Dermis microvascular lymphatic vessel endothelial cell (primary cell): Measurements from ENCODE around the gene ECHDC1. TPM values are rescaled to one million over a fixed set of nuclear protein-coding genes. Genes with fewer than 3 reads are reported as not detected.
"Not testable (repeated sequence)": the region's sequence is repeated elsewhere in the genome, so short reads cannot be mapped to it uniquely, and the experiment has no call there.

Source experiments
- DNase-seq, 2 donors: peaks; one replicate each; pipeline versions ENCODE4 v3.0.0 to v3.0.0-alpha.2; 2010; ENCODE audit warnings: low read depth in 2 of 2
- total RNA-seq: library from RNA; depleted of rRNA; stranded (reverse); fragments of >200 nt; gene quantifications from 2 replicates; pipeline ENCODE4 v1.2.1, GENCODE V29; 2014

ECHDC1 gene, protein sequence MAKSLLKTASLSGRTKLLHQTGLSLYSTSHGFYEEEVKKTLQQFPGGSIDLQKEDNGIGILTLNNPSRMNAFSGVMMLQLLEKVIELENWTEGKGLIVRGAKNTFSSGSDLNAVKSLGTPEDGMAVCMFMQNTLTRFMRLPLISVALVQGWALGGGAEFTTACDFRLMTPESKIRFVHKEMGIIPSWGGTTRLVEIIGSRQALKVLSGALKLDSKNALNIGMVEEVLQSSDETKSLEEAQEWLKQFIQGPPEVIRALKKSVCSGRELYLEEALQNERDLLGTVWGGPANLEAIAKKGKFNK
- 39.3 and 46.3 TPM in 2 replicates for total RNA-seq

DNA sequence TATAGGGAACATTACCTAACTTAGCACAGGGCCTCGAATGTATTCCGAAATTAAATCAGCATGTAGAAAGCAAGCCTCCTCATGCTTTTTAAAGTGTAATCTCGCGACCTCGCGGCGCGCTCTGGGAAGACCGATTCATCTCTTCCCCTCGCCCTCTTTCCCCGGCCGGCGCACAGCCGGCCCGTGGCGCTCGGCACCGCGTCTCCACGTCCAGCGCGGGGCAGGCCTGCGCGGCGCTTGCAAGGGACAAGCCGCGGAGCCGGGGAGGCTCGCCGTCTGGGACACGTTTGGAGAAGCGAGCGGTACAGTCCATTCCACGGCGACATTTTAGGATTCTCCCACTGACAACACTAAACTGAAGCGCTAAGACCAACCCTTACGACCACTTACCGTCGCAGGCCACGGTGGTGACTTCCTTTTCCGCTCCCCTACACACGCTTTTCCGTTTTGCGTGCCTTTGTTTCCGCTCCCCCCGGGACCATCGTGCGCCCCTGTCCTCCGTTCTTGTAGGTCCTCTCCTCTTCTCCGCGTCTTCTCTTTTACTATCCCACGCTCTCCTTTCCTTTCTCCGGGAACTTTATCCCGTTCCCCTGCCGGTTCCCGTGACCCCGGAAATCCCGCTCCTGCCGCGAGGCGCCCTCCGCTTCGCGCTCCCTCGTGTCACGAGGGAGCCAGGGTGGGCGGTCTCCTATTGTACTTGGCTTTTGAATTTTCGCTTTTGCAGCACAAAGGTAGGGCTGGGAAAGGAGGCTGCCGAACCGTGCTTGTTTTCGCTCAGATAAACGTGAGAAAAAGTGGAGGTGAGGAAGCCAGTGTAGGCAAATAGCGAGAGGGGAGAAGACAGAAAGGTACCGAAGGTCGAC, at the start of gene ECHDC1:
Gene ECHDC1 (minus strand): TSS at position 664 of the 863 bp plus-strand sequence. CDS start 12,581 bp downstream, outside the sequence.
- DNase-seq, result peak; percentile 62 to 73

DNA sequence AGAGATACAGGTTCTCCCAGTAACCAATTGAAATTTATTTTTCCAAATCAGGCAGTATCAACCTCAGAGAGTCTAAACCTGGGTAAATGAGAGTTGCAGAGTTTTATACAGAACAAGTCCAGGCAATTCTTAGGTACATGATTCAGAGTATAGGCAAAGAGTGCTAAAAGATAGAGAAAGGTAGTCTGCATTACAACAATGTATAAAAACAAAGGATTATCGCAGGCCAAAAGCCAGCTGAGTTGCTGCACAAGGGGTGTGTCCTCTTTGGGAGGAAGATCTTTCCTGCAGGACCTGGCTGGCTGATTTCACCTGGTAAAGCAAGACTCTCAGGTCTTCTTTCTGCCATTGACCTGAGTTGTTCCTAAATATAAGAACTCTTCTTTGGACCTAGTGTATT, 48.9 kb upstream of the ECHDC1 start:
- DNase-seq, result no peak

DNA sequence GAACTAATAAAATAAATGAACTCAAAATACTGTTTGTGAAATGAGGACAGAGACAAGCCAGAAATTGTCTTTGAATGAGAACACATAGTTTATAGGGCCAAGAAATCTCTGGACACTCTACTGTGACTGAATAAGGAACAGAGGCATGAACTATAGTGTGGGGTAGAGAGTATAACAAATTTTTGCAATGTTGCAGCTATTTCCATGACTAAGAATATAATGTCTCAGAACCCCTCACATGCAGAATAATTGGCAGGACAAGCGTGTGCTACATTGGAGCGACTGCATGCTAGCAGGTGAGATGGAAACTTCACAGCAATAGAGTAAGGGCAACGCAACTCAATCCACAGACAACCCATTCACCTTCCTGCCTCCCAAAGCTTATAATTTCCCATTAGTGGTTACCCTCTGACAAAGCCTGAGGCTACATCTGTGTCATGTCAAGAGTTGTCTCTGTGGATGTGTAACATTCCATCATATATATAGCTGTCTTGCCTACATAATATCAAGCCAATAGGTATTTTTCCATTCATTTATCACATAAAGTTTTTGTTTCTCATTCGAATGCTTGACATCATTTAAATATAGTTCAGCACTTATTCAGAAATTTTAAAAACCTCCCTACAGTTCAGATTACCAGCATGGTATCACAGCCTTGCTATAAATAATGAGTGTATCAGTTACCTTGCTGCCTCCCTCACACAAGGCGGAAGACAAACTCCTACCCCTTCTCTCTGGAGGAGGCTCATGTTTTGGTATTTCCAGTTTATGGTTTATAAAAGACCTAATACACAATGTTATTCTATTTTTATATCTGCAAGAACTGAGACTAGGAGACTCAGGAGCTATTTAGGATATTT, 47.9 kb upstream of the ECHDC1 start:
- no peak for DNase-seq

DNA sequence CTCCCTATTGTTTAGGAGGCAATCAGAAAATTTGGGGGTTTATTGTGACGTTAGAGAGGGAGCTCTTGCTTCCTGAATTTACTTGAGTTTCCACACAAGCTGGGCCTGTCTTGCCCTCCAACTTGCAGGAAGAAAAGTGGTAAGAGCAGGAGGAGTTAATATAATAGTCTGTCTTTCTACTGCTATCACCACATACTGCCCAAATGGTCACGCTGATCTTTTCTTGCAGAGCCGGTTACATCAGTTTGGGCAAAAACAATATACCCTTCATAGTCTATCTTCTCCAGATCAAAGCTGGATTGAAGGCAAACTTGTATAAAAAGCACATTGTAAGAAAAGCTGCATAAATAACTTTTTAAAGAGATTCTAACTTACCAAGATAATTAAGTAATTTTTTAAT, 46.3 kb upstream of the ECHDC1 start:
- DNase-seq, result no peak

GRCh38 chr6:127385668-127386430, 42.4 kb upstream of the ECHDC1 start:
- no peak for DNase-seq

DNA sequence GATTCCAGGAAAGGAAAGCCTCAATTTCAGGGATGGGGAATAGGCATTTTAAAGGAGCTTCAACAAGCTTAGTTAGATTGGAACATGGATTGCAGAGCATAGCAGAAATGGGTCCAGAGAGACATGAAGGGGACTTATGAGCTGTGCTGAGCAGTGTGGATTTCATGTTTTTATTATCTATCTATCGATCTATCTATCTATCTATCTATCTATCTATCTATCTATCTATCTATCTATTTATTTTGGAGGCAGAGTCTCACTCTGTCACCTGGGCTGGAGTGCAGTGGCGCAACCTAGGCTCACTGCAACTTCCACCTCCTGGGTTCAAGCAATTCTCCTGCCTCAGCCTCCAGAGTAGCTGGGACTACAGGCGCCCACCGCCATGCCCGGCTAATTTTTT, 41.4 kb upstream of the ECHDC1 start:
- DNase-seq, result not testable (repeated sequence)

DNA sequence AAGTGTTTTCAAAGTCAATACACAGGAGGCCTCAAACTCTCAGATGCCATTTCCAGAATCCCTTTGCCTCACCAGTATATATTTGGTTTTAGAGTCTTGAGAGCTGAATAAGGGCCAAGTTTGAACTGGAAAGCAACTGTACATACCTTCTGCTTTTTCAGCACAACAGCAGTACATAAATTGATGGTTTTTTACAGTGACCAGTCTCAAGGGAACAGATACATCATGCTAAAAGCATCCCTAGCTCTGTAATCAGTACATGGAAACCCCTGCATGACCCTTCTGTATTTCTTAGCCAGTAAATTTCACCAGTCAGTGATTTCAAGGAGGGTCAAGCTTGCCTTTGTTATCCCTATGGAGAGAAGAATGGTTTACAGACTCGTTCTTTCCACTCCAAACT, 40.6 kb upstream of the ECHDC1 start:
- DNase-seq, result no peak

DNA sequence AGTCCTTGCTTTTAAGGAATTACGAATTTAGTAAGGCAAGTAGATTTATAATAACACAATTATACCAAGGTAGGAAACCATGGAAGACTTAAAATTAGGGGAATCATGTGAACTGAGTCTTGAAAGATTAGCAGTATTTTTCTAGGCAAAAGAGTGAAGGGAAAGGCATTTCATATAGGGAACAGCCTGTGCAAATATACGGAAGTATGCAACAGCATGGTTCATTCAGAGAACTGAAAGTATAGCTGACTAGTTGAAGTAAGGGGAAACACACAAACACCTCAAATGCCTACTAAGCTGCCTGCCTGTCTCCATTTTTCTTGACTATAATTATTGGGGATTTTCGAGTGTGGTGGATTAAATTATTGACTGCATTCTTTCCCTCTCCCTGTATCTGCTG, 39.0 kb upstream of the ECHDC1 start:
- DNase-seq, result no peak

DNA sequence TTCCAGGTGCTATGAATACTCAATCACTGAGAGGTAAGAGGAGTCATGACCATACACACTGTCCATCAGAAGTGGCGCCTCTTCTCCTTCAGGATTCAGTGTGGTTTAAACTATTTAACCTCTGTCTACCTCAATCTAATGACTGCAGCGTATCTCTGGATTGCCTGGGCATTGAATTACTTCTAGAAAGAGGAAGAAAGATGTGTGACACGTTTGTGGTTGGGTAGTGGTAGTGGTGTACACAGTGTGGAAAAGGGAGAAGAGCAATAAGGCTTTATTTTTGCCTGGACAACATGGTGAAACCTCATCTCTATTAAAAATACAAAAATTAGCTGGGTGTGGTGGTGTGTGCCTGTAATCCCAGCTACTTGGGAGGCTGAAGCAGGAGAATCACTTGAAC, 38.0 kb upstream of the ECHDC1 start:
- DNase-seq, result no peak

- DNase-seq, result no peak
Measured at GRCh38 chr6:127376685-127377084, 33.3 kb upstream of the ECHDC1 start.

- no peak for DNase-seq
Measured at GRCh38 chr6:127367023-127367375, 23.6 kb upstream of the ECHDC1 start.

DNA sequence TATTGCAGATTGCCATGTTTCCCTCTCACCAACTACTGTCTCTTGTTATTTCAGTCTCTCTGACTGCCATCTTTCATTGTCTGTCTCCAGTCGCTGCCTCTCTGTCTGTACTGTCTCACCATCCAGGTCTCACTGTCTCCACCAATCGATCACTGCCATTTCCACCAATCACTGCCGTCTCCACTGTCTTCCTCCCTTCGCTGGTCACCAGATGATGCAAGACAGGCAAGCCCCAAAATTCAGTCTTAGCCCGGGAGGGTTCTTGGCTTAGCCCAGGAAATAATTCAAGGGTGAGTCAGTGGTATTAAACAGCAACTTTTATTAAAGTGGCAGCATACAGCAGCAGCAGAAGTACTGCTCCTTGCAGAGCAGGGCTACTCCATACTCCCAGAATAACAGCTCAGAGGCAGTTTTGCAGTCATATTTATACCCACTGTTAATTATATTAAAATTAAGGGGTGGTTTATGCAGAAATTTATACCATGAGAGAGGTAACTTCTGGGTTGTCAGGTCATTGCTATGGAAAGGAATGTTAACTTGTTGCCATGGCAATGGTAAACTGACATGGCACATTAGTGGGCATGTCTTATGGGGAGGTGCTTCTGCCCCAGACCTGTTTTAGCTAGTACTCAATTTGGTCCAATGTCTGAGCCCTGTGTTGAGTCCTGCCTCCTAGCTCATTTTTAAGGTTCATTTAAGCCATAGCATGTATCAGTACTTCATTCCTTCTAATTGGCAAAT, 23.0 kb upstream of the ECHDC1 start:
- DNase-seq, result peak in 1 of 2 donors; percentile 36

DNA sequence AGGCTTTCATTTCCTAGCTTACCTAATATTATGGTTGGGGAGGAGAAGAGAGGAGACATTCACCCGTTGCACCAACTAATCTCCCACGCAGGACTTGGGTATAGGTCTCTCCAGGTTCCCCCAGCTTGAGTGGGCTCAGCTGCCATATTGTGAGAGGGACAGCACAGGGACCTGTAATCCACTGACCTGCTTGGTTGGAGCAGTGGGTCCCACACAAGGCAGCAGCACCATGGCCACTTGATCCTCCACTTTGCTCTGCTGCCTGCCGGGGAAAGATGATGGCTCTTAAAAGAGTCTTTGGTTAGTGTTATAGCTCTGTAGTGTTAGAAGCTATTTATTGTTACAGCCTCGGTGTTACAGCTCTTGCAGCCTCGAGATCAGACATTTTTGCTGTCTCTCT, 22.5 kb upstream of the ECHDC1 start:
- no peak for DNase-seq

GRCh38 chr6:127352524-127352923, 9.1 kb upstream of the ECHDC1 start:
- no peak for DNase-seq

GRCh38 chr6:127349980-127350379, 6.6 kb upstream of the ECHDC1 start:
- DNase-seq, result no peak

DNA sequence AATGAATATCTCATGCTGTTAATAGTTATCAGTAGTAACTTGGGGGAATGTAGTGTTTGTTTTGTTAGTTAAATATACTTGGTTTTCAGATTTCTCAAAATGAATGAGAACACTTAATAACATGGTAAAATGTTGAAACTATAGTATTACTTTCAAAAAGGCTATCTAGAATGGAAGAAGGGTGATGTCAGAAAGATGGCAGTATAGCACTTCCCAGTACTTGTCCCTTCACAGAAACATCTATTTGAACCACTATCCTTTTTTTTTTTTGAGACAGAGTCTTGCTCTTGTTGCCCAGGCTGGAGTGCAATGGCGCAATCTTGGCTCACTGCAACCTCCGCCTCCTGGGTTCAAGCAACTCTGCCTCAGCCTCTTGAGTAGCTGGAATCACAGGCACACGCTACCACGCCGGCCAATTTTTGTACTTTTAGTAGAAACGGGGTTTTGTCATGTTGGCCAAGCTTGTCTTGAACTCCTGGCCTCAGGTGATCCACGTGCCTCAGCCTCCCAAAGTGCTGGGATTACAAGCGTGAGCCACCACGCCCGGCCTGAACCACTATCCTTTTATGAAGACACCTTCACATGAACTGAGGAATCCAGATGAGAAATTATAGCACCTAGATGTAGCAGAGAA, 4.7 kb upstream of the ECHDC1 start:
- no peak for DNase-seq

DNA sequence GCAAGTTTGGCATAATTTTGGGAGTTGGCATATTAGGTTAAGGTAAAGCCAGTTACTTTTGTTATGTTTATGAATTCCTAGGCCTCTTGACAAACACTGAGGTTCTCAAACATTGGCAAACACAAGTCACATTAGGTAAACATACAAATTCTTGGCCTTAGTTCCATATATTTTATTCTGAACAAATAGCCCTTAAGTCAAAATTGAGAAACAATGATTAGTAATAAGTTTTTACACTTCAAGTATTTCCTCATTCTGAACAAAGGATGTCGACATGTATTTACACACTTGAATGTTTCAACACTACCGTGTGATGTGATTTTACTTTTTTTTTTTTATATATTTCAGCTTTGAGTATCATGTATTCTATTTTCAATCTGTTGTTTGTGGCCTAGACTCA, 3.8 kb upstream of the ECHDC1 start:
- no peak for DNase-seq

DNA sequence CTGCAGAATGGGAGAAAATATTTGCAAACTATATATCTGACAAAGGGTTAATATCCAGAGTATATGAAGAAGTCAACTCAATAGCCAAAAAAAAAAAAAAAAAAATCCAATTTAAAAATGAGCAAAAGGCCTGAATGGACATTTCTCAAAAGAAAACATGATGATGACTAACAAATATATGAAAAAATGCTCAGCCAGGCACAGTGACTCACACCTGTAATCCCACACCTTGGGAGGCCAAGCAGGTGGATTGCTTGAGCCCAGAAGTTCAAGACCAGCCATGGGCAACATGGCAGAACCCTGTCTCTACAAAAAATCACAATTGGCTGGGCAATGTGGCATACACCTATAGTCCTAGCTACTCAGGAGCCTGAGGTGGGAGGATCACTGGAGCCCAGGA, 2.1 kb upstream of the ECHDC1 start:
- DNase-seq, result no peak

DNA sequence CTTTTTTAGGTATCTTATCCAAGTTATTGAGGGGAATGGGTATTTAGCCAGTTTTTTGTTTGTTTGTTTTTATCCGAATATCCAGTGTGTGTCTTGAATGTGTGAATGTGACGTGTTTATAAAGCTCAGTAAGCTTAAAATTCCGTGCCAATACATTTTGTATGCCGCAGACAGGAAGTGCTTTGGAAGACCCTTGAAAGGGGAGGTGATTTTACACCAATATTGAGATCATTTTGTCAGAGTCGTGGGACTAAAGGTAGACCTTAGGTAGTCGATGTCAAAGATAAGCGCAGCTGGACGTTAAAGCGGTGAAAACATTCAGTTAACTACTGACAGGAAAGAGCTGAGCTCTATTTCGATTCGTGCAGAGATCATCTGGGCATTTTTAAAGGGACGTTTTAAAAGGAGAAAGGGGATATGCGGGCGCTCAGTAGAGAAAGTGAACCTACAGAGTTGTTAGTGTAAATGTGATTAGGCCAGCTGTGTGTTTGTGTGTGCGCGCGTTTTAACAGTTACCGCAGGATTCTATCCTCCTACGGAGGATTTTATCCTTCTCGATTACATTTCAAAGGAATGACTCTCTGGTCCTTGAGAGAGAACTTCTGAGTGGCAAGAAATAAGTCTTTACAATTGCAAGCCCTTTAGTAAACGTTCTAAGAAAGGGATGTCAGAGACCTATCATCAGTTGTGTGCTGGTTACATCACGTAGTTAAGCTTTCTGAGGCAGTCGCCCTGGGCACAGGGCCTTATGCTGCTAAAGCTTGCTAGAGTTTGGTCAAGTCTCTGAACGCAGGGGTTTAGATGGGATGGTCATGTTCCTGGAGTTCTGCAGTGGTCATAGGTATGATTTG, 625 bp upstream of the ECHDC1 start:
- peak; percentile 10 to 36 for DNase-seq
